Activated T-cell treated with anti-CD3 and anti-CD28 coated beads, Interleukin-2, amount 50 U/mL, for 1 hour (primary cell): Measurements from ENCODE around the gene CBLN1.

Experiments used
- DNase-seq: peaks from one replicate; pipeline ENCODE4 v3.0.0-alpha.2; 2020

The CBLN1 gene

GRCh38 chr16:49281480-49281842, at the start of gene CBLN1:
Gene CBLN1 (minus strand): TSS chr16:49281838. CDS start chr16:49281465, 373 bp downstream.
- no peak for DNase-seq

DNA sequence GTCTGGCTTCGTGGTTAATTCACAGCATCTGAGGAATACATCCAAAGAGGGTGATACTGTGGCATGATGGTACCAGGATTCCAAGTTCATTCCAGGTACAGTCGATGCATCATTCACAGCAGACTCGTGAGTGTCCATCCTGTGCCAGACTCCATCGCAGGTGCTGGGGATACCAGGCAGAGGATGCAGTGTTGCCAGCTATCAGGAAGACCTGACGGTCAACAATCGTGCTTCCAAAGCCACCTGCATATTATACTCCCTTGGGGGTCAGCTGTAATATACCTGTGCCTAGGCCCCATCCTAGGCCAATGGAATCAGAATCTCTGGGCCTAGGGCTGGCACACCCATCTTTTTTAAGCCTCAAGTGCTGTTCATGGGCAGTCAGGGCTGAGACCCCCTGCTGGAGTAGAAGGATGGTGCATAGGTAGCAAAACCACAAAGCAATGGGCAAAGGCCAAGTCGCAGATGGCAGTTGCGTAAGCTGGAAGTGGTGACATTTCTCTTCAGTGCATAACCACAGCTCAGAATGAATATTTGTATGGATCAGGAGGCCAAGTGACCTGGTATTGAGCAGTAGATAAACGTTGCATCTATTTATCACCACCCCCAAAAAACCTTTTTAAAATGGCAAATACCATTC, 49.0 kb upstream of the CBLN1 start:
- no peak for DNase-seq

DNA sequence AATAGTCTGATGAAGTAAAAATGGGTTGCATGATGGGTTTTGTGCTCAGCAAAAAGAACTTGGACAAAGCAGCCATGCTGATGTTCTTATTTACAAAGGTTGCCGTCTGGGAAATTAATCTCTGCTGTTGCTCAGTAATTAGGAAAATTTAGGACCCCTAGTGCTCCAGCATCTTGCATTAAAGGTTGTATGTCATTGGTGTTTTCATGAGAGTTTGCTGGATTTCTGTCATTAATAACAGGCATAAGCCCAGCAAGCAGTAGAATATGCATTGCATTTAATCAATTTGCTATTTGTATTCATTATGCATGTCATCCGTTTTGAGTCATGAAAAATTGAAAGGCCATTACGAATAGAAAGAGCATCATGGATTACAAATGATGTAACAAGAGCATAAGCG, 46.7 kb upstream of the CBLN1 start:
- no peak for DNase-seq

- no peak for DNase-seq
Measured at GRCh38 chr16:49327466-49327865, 45.8 kb upstream of the CBLN1 start.

DNA sequence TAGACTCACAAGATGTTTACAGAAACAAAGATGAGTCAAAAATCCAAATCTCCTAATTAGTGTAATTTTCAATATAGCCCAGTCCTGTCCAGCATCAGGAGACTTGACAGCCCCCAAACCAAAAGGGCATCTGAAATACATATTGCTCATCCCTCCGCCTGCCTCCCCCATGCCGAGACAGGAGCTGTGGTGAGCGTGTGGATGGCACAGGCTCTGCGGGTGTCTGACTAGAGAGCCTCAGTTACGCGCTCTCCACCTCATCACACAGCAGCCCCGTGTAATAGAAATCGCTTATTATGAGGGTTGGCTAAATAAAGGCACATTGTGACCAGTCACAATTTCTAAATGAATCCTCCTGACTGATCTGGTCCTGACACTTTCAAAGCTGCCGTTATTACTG, 43.1 kb upstream of the CBLN1 start:
- DNase-seq = no peak

GRCh38 chr16:49315602-49316001, 34.0 kb upstream of the CBLN1 start:
- no peak for DNase-seq

GRCh38 chr16:49312389-49312985, 30.8 kb upstream of the CBLN1 start:
- no peak for DNase-seq

DNA sequence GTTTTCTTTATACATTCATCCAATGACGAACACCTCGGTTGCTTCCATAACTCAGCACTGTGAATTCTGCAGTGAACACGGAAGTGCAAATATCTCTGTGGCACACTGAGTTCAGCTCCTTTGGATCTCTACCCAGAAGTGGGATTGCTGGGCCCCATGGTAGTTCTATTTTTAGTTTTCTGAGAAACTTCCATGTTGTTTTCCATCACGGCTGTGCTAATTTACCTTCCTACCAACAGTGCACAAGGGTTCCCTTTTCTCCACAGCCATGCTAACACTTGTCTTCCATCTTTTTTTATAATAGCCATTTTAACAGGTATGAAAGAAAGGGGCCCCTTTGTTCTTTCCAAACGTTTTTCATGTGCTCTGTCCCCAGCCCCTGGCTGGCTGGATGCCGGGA, 30.2 kb upstream of the CBLN1 start:
- no peak for DNase-seq

DNA sequence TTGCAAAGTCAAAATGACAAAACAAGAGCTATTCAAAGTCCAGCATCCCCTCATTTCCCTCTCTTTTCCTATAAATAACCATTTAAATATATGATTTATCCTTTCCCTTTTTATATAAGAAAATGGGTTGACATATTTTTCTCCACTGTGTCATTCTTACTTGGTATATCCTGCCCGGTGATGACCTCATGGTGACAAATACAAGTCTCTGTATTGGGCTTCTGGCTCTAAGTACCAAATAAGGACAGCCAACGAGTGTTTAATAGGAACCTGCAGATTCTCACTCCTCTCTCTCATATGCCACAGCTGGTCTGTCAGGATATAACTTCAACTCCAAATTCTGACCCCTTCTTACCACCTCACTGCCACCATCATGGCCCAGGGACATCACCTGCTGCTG, 25.5 kb upstream of the CBLN1 start:
- no peak for DNase-seq

DNA sequence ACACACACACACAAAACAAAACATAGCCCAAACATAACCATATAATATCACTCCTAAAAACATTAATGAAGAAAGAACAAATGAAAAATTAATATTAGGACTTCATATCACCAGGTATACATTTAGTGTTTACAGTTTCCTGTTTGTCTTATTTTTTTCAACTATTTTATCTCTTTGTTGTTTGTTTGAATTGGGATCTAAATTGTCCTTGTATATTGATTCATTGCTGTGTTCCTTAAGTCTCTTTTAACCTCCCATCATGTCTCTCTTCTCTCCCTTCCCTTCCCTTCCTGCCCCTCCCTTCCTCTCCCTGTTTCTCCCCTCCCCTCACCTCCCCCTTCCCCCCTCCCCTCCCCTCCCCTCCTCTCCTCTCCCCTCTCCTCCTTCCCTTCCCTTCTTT, 23.8 kb upstream of the CBLN1 start:
- DNase-seq = no peak

GRCh38 chr16:49292413-49292812, 10.8 kb upstream of the CBLN1 start:
- no peak for DNase-seq

DNA sequence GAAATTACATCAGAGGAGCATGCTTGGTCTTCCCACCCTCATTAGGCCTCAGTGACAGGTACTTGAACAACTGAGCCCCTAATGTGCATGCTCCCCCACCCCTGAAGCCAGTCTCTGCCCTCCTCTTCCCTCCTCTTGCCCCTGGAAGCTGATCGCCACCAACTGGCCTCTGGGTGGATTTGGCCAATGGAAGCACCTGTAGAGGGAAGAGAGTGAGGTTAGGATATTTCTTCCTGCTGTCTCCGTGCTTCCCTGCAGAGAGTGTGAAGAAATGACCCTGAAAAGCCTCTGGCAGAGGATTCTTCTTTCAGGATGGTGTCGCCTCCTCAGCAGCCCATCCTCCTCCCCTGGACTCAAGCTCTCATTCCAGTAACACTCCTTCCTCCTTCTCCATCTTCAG, 5.9 kb upstream of the CBLN1 start:
- DNase-seq = no peak

GRCh38 chr16:49284962-49285361, 3.3 kb upstream of the CBLN1 start:
- no peak for DNase-seq

- no peak for DNase-seq
Measured at GRCh38 chr16:49283376-49284049, 1.9 kb upstream of the CBLN1 start.

- DNase-seq = no peak
Measured at GRCh38 chr16:49282690-49283375, 1.2 kb upstream of the CBLN1 start.

DNA sequence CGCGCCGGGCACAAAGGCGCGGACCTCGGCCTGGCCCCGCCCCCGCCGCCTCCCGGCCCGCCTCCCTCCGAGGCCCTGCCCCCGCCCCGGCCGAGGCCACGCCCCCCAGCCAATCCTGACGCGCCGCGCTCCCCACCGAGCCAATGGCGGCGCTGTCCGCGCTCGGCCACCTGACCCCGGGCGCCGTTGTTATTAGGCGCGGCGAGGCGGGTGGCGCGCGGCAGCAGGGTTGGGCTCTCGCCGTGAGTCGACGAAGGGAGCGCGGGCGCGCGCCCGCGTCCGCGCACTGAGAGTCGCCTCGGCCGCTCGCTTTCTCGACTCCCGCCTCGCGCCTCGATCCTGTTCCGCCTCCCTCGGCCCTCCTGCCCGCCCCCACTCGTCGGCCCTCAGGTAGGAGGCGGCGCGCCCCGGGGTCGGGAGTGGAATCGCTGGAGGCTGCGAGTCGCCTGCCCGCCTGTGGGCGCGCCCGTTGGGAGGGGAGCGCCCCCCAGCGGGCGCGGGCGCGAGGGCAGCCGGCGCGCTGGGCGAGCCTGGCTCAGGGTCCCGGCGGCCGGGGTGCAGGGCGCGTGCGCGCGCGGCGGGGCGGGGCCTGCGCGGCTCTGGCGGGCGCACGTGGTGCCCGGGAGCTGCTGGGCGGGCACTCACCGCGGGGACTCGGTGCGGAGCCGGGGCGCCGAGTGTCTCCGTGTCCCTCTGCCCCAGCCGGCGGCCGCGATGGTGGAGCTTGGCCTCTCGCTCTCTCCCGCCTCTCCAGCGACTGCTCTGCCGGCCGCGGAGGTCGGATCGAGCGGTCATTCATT, 405 bp upstream of the CBLN1 start:
- DNase-seq = no peak

DNA sequence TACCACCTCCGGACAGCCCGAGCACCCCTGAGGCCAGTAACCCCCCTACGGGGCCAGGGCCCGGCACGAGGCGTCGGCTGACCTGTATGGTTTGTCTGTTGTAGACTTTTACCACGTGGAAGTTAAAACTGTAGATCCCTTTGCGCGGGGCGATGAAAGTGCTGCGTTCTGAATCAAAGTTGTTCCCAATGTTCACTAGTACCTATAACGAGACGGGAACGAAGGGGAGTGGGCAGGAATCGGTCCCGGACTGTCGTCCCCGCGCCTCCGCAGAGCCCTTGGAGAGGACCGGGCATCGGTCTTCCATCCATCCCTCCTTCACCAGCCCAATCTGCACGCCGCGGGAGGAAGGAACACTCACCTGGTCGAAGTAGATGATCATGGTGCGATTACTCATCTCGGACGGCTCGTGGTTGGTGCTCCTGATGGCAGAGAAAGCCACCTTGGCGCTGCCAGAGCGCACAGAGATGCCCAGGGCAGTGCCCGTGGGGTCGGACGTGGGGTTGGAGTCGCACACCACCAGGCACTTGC, 732 bp downstream of the CBLN1 start:
- DNase-seq = no peak

- DNase-seq = no peak
Measured at GRCh38 chr16:49280105-49280741, 1.4 kb downstream of the CBLN1 start.

DNA sequence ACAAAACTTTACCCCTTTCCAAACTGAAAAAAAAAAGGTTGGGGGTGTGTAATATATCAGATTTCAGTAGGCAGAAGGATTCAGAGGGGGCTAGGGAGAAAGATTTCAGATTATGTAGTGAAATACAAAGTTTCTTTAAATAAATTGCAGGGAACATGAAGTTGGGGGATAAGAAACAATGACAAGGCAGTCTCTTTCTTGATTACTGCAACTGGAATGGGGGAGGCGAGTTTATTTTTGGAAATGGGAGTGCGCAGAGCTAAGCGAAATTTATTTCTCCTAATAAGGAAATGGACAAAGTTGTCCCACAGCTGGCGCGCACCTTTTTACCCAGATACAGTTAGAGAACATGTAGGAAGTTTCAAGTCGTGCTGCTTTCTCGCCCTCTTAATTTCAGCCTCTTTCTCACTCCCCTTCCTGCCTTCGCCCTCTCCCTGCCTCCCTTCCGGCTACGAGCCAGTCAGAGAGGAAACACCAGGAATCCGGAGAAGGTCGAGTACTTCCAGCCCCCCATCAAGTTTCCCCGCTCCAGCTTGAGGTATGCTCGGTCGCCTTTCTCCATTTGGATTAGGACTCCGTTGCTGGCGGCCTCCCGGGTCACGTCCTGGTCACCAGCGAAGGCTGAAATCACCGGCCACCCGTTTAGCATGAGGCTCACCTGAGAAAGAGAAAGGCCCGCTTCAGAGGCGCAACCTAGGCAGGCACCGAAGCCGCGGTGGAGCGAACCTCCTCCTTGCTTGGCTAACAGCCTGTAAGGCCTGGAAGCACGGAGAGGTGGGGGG, 2.5 kb downstream of the CBLN1 start:
- no peak for DNase-seq

DNA sequence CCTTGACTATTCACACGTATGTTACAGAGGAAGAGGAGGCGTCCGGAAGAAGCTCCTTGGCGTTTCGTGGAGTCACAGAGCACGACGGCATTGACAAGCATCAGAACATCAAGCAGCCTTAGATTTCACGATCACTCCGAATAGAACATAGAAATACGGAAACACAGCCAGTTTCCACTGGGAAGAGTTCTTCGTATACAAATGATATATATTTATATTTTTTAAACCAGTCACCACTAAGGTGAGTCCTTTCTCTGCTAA, 3.1 kb downstream of the CBLN1 start:
- no peak for DNase-seq

GRCh38 chr16:49277766-49278566, 3.7 kb downstream of the CBLN1 start:
- DNase-seq = no peak
